CD4-positive, alpha-beta T cell treated with Interleukin-15 for 1 hour (primary cell): ENCODE data around the gene LYZL6.
"Not testable (repeated sequence)": the region's sequence is repeated elsewhere in the genome, so short reads cannot be mapped to it uniquely, and the experiment has no call there.

ENCODE experiments used
- DNase-seq: peaks from one replicate; pipeline ENCODE4 v3.0.0-alpha.2; 2020

Gene LYZL6

GRCh38 chr17:35906191-35906925 lies 37.2 kb downstream of the LYZL6 start:
- DNase-seq, result no peak

GRCh38 chr17:35903451-35903850 lies 40.1 kb downstream of the LYZL6 start:
- no peak for DNase-seq

GRCh38 chr17:35901631-35902175 lies 41.8 kb downstream of the LYZL6 start:
- no peak for DNase-seq

GRCh38 chr17:35900708-35901480 lies 42.6 kb downstream of the LYZL6 start:
- DNase-seq, result no peak

GRCh38 chr17:35900280-35900679 lies 43.2 kb downstream of the LYZL6 start:
- no peak for DNase-seq

GRCh38 chr17:35898283-35899070 lies 45.0 kb downstream of the LYZL6 start:
- DNase-seq, result peak; percentile 25

GRCh38 chr17:35897772-35898171 lies 45.7 kb downstream of the LYZL6 start:
- not testable (repeated sequence) for DNase-seq

GRCh38 chr17:35895636-35896587 lies 47.6 kb downstream of the LYZL6 start:
- peak; percentile 56 for DNase-seq

- no peak for DNase-seq
Observed at GRCh38 chr17:35894206-35894605, 49.3 kb downstream of the LYZL6 start.

GRCh38 chr17:35893751-35894150 lies 49.8 kb downstream of the LYZL6 start:
- no peak for DNase-seq

GRCh38 chr17:35892091-35893035 lies 51.1 kb downstream of the LYZL6 start:
- peak; percentile 60 for DNase-seq

GRCh38 chr17:35891269-35891668 lies 52.2 kb downstream of the LYZL6 start:
- DNase-seq, result no peak

GRCh38 chr17:35890774-35891155 lies 52.7 kb downstream of the LYZL6 start:
- peak; percentile 67 for DNase-seq

- DNase-seq, result no peak
Observed at GRCh38 chr17:35889818-35890773, 53.4 kb downstream of the LYZL6 start.

GRCh38 chr17:35889241-35889640 lies 54.3 kb downstream of the LYZL6 start:
- DNase-seq, result no peak
